WTC11 (cell line): ENCODE data around the gene PFKFB4. TPM values are rescaled to one million over a fixed set of nuclear protein-coding genes. Genes with fewer than 3 reads are reported as not detected.

Source experiments
- ATAC-seq: fragments of 200-7000 bp; cut with Tn5 transposase; 2 replicates; pipeline ENCODE4 v1.10.0; 2021; ENCODE audit warnings: mild to moderate bottlenecking, moderate library complexity
- CTCF ChIA-PET: fragments of 300-600 bp; sonication (Branson Sonifier 250); formaldehyde crosslinking; loops from one replicate; lab custom pipeline; 2021; ENCODE audit warnings: antibody characterized with exemption; lab: Charles Lee
- POLR2A ChIA-PET: fragments of 350-600 bp; sonication (Branson Sonifier 250); formaldehyde crosslinking; loops from one replicate; lab custom pipeline; 2021; ENCODE audit warnings: antibody characterized with exemption; lab: Charles Lee
- DNase-seq: peaks from one replicate; pipeline ENCODE4 v3.0.0; 2021; ENCODE audit warnings: low spot score
- H3K27ac Mint-ChIP-seq: 2 replicates; pipeline ENCODE4 v1.8.0; 2021; ENCODE audit warnings: mixed read lengths
- H3K27me3 Mint-ChIP-seq: 2 replicates; pipeline ENCODE4 v1.8.0; 2021; ENCODE audit warnings: low read depth, mild to moderate bottlenecking, moderate library complexity, mixed read lengths
- H3K36me3 Mint-ChIP-seq: 2 replicates; pipeline ENCODE4 v1.8.0; 2021; ENCODE audit warnings: mixed read lengths
- H3K4me1 Mint-ChIP-seq: 2 replicates; pipeline ENCODE4 v1.8.0; 2022; ENCODE audit warnings: mixed read lengths
- H3K4me3 Mint-ChIP-seq: 2 replicates; pipeline ENCODE4 v1.8.0; 2021; ENCODE audit warnings: mild to moderate bottlenecking, moderate library complexity, mixed read lengths
- H3K9me3 Mint-ChIP-seq: 2 replicates; pipeline ENCODE4 v1.8.0; 2021; ENCODE audit warnings: mixed read lengths
- CBFB ChIP-seq: sonication (generic); formaldehyde crosslinking; IDR thresholded peaks from 2 replicates; pipeline ENCODE4 v1.8.1; 2022; ENCODE audit warnings: mild to moderate bottlenecking, low read depth, missing genetic modification reagents
- CREM ChIP-seq: sonication (generic); formaldehyde crosslinking; IDR thresholded peaks from 2 replicates; pipeline ENCODE4 v1.8.1; 2022; ENCODE audit warnings: mild to moderate bottlenecking, missing genetic modification reagents, moderate library complexity
- ESRRA ChIP-seq: sonication (generic); formaldehyde crosslinking; IDR thresholded peaks from 2 replicates; pipeline ENCODE4 v1.8.1; 2022; ENCODE audit warnings: mild to moderate bottlenecking, missing genetic modification reagents, borderline replicate concordance
- FOXP1 ChIP-seq: sonication (generic); formaldehyde crosslinking; IDR thresholded peaks from 2 replicates; pipeline ENCODE4 v1.8.0; 2022; ENCODE audit warnings: missing genetic modification reagents, mild to moderate bottlenecking, moderate library complexity, borderline replicate concordance
- NR1H2 ChIP-seq: sonication (generic); formaldehyde crosslinking; IDR thresholded peaks from 2 replicates; pipeline ENCODE4 v1.9.0; 2021; ENCODE audit warnings: mild to moderate bottlenecking, moderate library complexity, missing genetic modification reagents
- RELA ChIP-seq: sonication (generic); formaldehyde crosslinking; IDR thresholded peaks from 2 replicates; pipeline ENCODE4 v1.8.1; 2022; ENCODE audit warnings: missing genetic modification reagents, mild to moderate bottlenecking, borderline replicate concordance
- ZNF232 ChIP-seq: sonication (generic); formaldehyde crosslinking; IDR thresholded peaks from 2 replicates; pipeline ENCODE4 v1.8.0; 2022; ENCODE audit warnings: mild to moderate bottlenecking, missing genetic modification reagents
- ZNF263 ChIP-seq: sonication (generic); formaldehyde crosslinking; IDR thresholded peaks from 2 replicates; pipeline ENCODE4 v1.8.1; 2022; ENCODE audit warnings: low read depth, mild to moderate bottlenecking, moderate library complexity, missing genetic modification reagents
- ZNF671 ChIP-seq: fragments of 250-450 bp; sonication (Bioruptor Pico); IDR thresholded peaks from 2 replicates; pipeline ENCODE4 v1.8.0; 2021; ENCODE audit warnings: mild to moderate bottlenecking
- total RNA-seq: library from RNA; stranded (reverse); gene quantifications from 3 replicates; pipeline ENCODE4 v1.2.3, GENCODE V29; 2021
- TF ChIP-seq, protein P1 (sequence below): sonication (generic); formaldehyde crosslinking; IDR thresholded peaks from 2 replicates; pipeline ENCODE4 v1.8.0; 2022; ENCODE audit warnings: mild to moderate bottlenecking, missing genetic modification reagents
- TF ChIP-seq, protein P2 (sequence below): sonication (generic); formaldehyde crosslinking; IDR thresholded peaks from 2 replicates; pipeline ENCODE4 v1.8.0; 2022; ENCODE audit warnings: missing genetic modification reagents
- TF ChIP-seq, protein P3 (sequence below): sonication (generic); formaldehyde crosslinking; IDR thresholded peaks from 2 replicates; pipeline ENCODE4 v1.8.1; 2023; ENCODE audit warnings: mild to moderate bottlenecking, missing genetic modification reagents
- TF ChIP-seq, protein P4 (sequence below): sonication (generic); formaldehyde crosslinking; IDR thresholded peaks from 2 replicates; pipeline ENCODE4 v1.8.1; 2023; ENCODE audit warnings: mild to moderate bottlenecking, moderate library complexity, missing genetic modification reagents
- TF ChIP-seq, protein P5 (sequence below): sonication (generic); formaldehyde crosslinking; IDR thresholded peaks from 2 replicates; pipeline ENCODE4 v1.8.1; 2022; ENCODE audit warnings: low read depth, mild to moderate bottlenecking, moderate library complexity, missing genetic modification reagents, borderline replicate concordance
- TF ChIP-seq, protein P6 (sequence below): sonication (generic); formaldehyde crosslinking; IDR thresholded peaks from 2 replicates; pipeline ENCODE4 v1.8.0; 2023; ENCODE audit warnings: mild to moderate bottlenecking, missing genetic modification reagents

The PFKFB4 gene
- total RNA-seq, 1 experiment from 2014 or later, result 18.0 TPM

DNA sequence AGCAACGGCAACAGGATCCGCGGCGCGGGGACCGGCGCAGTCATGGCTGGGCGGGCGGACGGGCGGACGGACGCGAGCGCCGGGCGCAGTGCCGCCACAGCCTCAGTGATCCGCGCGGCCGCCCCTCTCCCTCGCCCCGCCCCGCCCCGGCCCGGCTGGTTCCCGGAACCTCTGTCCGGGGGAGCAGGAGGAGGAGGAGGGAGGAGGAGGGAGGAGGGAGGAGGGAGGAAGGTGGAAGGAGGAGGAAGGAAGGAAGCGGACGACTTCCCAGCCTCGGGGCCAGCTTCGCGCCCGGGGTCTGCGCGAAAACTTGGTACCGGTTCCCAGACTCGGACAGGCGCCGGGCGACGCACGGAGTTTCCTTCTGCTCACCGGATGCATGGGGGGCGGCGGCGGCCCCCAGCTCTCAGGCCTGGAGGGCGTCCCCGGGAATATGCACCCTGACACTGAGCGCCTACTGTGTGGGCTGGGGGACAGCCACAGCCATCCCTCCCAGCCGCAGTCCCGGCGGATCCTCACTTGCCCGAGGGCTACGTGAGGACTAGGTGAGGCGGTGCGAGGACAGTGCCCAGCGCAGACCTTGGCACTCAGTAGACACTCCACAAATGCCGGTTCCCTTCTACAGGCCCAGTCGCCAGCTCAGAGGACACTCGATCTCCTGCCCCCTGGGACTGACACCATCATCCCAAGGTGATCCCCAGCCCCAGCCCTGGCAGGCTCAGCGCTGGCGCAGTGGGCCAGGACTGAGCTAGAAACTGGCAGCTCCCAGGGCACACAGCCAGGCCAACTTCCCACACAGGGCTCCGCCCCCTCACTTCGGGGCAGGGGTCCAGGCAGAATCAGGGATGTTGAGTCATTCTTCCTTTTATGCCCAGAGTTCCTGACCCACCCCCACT lies 52.3 kb downstream of the PFKFB4 start, which contains the start of gene SHISA5:
SHISA5 (minus strand) TSS at position 124 of the 896 bp plus-strand sequence; CDS start at position 44, 80 bp downstream.
- H3K27me3 Mint-ChIP-seq, result no peaks in the 10 kb centered on the region; the same call in none of the 2 replicates
- peaks cover 5% of the 10 kb centered on the region for H3K36me3 Mint-ChIP-seq
- POLR2A ChIA-PET, result interaction anchor here (0.5 to 2.8 kb wide), 3 partner anchors 27 to 58 kb away, joined by 4 to 21 read pairs (median 10); partner anchors contain the start of gene ATRIP
- peak within 1 kb of the TSS; percentile 80; the same call in 1 of the 2 replicates for H3K27ac Mint-ChIP-seq
- ATAC-seq, result peak; percentile 37
- peak; percentile 68 for DNase-seq
- CTCF ChIA-PET, result interaction anchor here (0.9 to 9.1 kb wide), 5 partner anchors 30 to 131 kb away, joined by 3 to 168 read pairs (median 5); partner anchors contain the start of gene SLC26A6
- peaks cover 39% of the 10 kb centered on the region for H3K4me1 Mint-ChIP-seq
- no peaks in the 10 kb centered on the region for H3K9me3 Mint-ChIP-seq
- TF ChIP-seq, protein P1, sequence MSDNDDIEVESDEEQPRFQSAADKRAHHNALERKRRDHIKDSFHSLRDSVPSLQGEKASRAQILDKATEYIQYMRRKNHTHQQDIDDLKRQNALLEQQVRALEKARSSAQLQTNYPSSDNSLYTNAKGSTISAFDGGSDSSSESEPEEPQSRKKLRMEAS (CRISPR knock-in tag), result 0 out of 2 replicates have a peak, but pooled peaks have one; percentile 36
- TF ChIP-seq ZNF671 (CRISPR knock-in tag) (no peak), ZNF263 (peak; percentile 98), FOXP1 (CRISPR knock-in tag) (peak; percentile 9; the same call in 1 of the 2 replicates), NR1H2 (CRISPR knock-in tag) (no peak), ESRRA (CRISPR knock-in tag) (no peak), ZNF232 (CRISPR knock-in tag) (0 out of 2 replicates have a peak, but pooled peaks have one; percentile 45), RELA (CRISPR knock-in tag) (0 out of 2 replicates have a peak, but pooled peaks have one; percentile 28)
- TF ChIP-seq, protein P2, sequence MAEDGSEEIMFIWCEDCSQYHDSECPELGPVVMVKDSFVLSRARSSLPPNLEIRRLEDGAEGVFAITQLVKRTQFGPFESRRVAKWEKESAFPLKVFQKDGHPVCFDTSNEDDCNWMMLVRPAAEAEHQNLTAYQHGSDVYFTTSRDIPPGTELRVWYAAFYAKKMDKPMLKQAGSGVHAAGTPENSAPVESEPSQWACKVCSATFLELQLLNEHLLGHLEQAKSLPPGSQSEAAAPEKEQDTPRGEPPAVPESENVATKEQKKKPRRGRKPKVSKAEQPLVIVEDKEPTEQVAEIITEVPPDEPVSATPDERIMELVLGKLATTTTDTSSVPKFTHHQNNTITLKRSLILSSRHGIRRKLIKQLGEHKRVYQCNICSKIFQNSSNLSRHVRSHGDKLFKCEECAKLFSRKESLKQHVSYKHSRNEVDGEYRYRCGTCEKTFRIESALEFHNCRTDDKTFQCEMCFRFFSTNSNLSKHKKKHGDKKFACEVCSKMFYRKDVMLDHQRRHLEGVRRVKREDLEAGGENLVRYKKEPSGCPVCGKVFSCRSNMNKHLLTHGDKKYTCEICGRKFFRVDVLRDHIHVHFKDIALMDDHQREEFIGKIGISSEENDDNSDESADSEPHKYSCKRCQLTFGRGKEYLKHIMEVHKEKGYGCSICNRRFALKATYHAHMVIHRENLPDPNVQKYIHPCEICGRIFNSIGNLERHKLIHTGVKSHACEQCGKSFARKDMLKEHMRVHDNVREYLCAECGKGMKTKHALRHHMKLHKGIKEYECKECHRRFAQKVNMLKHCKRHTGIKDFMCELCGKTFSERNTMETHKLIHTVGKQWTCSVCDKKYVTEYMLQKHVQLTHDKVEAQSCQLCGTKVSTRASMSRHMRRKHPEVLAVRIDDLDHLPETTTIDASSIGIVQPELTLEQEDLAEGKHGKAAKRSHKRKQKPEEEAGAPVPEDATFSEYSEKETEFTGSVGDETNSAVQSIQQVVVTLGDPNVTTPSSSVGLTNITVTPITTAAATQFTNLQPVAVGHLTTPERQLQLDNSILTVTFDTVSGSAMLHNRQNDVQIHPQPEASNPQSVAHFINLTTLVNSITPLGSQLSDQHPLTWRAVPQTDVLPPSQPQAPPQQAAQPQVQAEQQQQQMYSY, result peak; percentile 84
- TF ChIP-seq, all 79 proteins: peak for 6
- H3K4me3 Mint-ChIP-seq, result peak within 1 kb of the TSS; percentile 82

DNA sequence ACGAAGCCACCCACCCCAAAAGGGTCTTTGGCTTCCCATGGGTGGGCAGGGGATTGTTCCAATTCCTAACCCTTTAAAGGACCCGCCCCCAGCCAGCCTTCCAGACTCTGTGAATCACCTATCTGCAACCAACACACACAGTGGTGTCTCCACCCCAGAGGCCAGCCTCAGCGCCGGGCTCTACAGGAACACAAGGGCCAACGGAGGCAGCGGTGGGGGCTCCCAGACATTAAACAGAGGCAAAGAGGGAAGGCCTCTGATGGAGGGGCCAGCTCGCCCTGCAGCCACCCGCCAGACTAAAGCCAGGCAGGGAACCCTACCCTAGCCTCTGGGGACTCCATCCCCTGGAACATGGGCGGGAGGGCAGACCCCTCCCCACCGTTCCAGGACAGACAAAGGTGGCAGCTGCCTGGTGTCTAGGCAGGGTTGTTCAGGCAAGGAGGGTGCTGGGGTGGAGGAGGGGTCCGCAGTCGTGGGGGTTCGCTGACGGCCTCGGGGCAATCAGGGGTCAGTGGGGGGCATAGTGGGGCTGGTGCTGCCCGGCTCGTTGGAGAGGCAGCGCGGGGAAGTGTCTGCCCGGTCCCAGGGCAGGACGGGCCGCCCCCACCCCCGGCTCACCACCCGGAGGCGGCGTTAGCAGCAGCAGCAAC lies 53.1 kb downstream of the PFKFB4 start:
- ChIA-PET CTCF (interaction anchor here (1.7 to 9.1 kb wide), 3 partner anchors 29 to 132 kb away, joined by 5 to 168 read pairs (median 13); partner anchors contain the start of gene SLC26A6), POLR2A (interaction anchor here (0.6 to 2.8 kb wide), 3 partner anchors 30 to 57 kb away, joined by 4 to 21 read pairs (median 10); partner anchors contain the start of gene ATRIP)
- Mint-ChIP-seq H3K36me3 (peaks cover 7% of the 10 kb centered on the region), H3K27ac (peak overlapping the region; percentile 80; the same call in 1 of the 2 replicates), H3K4me1 (peaks cover 36% of the 10 kb centered on the region), H3K9me3 (peaks cover 1% of the 10 kb centered on the region), H3K27me3 (no peaks in the 10 kb centered on the region; the same call in none of the 2 replicates), H3K4me3 (peak overlapping the region; percentile 82)
- peak; percentile 57 for DNase-seq
- peak; percentile 29 for ATAC-seq
- TF ChIP-seq, protein P3, sequence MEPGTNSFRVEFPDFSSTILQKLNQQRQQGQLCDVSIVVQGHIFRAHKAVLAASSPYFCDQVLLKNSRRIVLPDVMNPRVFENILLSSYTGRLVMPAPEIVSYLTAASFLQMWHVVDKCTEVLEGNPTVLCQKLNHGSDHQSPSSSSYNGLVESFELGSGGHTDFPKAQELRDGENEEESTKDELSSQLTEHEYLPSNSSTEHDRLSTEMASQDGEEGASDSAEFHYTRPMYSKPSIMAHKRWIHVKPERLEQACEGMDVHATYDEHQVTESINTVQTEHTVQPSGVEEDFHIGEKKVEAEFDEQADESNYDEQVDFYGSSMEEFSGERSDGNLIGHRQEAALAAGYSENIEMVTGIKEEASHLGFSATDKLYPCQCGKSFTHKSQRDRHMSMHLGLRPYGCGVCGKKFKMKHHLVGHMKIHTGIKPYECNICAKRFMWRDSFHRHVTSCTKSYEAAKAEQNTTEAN (CRISPR knock-in tag), result no peak
- TF ChIP-seq, protein P4, sequence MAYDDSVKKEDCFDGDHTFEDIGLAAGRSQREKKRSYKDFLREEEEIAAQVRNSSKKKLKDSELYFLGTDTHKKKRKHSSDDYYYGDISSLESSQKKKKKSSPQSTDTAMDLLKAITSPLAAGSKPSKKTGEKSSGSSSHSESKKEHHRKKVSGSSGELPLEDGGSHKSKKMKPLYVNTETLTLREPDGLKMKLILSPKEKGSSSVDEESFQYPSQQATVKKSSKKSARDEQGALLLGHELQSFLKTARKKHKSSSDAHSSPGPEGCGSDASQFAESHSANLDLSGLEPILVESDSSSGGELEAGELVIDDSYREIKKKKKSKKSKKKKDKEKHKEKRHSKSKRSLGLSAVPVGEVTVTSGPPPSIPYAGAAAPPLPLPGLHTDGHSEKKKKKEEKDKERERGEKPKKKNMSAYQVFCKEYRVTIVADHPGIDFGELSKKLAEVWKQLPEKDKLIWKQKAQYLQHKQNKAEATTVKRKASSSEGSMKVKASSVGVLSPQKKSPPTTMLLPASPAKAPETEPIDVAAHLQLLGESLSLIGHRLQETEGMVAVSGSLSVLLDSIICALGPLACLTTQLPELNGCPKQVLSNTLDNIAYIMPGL (CRISPR knock-in tag), result peak; percentile 5; the same call in 1 of the 2 replicates
- TF ChIP-seq CBFB (CRISPR knock-in tag), result no peak
- TF ChIP-seq CREM, result no peak
- TF ChIP-seq, protein P5, sequence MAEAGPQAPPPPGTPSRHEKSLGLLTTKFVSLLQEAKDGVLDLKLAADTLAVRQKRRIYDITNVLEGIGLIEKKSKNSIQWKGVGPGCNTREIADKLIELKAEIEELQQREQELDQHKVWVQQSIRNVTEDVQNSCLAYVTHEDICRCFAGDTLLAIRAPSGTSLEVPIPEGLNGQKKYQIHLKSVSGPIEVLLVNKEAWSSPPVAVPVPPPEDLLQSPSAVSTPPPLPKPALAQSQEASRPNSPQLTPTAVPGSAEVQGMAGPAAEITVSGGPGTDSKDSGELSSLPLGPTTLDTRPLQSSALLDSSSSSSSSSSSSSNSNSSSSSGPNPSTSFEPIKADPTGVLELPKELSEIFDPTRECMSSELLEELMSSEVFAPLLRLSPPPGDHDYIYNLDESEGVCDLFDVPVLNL (CRISPR knock-in tag), result no peak
- TF ChIP-seq, protein P6, sequence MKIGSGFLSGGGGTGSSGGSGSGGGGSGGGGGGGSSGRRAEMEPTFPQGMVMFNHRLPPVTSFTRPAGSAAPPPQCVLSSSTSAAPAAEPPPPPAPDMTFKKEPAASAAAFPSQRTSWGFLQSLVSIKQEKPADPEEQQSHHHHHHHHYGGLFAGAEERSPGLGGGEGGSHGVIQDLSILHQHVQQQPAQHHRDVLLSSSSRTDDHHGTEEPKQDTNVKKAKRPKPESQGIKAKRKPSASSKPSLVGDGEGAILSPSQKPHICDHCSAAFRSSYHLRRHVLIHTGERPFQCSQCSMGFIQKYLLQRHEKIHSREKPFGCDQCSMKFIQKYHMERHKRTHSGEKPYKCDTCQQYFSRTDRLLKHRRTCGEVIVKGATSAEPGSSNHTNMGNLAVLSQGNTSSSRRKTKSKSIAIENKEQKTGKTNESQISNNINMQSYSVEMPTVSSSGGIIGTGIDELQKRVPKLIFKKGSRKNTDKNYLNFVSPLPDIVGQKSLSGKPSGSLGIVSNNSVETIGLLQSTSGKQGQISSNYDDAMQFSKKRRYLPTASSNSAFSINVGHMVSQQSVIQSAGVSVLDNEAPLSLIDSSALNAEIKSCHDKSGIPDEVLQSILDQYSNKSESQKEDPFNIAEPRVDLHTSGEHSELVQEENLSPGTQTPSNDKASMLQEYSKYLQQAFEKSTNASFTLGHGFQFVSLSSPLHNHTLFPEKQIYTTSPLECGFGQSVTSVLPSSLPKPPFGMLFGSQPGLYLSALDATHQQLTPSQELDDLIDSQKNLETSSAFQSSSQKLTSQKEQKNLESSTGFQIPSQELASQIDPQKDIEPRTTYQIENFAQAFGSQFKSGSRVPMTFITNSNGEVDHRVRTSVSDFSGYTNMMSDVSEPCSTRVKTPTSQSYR (CRISPR knock-in tag), result no peak
